HG03457 (cell line): ENCODE results near the gene PKNOX1.
"Not testable (repeated sequence)": the region's sequence is repeated elsewhere in the genome, so short reads cannot be mapped to it uniquely, and the experiment has no call there.

Source experiments
- ATAC-seq: cut with Tn5 transposase; IDR thresholded peaks from one replicate; pipeline ENCODE4 v1.9.1; 2021; ENCODE audit warnings: moderate number of reproducible peaks; ENCODE audit not compliant: unreplicated experiment

PKNOX1 gene

GRCh38 chr21:42983103-42983502, 8.7 kb downstream of the PKNOX1 start:
- no peak for ATAC-seq

GRCh38 chr21:42983869-42984268, 9.5 kb downstream of the PKNOX1 start:
- no peak for ATAC-seq

GRCh38 chr21:42986125-42986783, 11.9 kb downstream of the PKNOX1 start:
- ATAC-seq, result no peak

DNA sequence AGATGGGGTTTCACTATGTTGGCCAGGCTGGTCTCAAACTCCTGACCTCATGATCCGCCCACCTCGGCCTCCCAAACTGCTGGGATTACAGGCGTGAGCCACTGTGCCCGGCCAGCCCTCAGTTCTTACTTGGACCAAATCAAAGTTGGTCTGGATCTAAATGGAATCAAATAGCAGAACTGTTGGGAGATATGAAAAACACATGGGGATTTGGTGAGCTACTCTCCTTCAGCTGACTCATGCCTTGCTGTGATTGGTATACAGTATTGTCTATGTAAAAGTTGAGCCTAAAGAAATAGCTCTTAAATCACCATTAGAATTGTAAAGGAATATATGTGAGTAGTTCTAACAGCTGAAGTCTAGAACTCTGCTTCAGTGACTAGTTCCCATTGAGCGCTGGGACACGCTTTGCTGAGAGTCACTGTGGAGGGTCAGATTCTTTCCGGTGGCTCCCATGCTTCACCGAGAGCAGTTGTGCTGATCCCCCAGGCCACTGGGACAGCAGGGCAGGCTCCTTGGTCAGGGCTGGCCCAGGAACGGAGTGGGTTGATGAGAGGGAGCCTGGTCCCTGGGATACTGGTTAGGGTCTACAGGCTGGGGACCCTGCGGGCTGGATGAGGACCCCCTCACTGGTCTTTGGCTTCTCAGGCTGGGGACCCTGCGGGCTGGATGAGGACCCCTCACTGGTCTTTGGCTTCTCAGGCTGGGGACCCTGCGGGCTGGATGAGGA, 14.0 kb downstream of the PKNOX1 start:
- ATAC-seq, result no peak

GRCh38 chr21:42989370-42989769, 15.0 kb downstream of the PKNOX1 start:
- ATAC-seq, result not testable (repeated sequence)

- no peak for ATAC-seq
Measured at GRCh38 chr21:42989816-42990650, 15.7 kb downstream of the PKNOX1 start.

- no peak for ATAC-seq
Measured at GRCh38 chr21:42991992-42992740, 17.8 kb downstream of the PKNOX1 start.

DNA sequence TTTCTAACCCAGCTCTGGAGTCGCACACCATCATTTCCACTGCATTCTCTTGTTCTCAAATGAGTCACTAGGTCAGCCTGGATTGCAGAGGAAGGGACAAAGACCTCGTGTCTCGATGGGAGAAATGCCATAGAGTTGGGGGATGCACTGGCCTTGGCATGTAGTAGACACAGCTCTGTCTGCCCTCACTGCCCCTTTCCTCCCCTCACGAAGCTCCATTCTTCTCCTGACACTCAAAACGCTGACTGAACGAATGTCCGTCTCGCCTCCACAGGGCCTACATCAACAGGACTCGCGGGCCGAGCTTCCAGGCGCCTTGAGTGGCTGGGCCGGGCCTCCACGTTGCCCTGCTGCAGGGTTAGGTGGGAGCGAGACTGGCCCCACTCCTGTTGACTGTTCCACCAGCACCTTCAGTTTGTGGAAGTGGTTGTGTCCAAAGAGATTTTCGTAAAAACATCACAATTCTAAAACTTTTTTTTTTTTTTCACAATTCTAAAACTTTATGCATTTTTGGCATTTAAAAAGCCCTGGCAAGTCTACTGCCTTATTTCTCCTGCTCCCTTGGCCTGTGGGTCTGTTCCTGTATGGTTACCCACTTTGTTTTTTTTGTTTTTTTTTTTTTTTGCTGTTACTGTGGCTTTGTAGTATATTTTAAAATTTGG, 18.8 kb downstream of the PKNOX1 start:
- no peak for ATAC-seq

- no peak for ATAC-seq
Measured at GRCh38 chr21:42997053-42997452, 22.7 kb downstream of the PKNOX1 start.

DNA sequence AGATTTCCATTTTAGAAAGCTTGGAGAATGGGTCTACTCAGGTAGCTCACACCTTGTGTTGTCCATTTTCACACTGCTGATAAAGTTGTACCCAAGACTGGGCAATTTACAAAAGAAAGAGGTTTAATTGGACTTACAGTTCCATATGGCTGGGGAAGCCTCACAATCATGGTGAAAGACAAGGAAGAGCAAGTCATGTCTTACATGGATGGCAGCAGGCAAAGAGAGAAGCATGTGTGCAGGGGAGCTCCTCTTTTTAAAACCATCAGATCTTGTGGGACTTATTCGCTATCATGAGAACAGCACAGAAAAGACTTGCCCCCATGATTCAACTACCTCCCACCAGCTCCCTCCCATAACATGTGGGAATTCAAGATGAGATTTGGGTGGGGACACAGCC, 23.6 kb downstream of the PKNOX1 start:
- not testable (repeated sequence) for ATAC-seq

- ATAC-seq, result not testable (repeated sequence)
Measured at GRCh38 chr21:42999152-42999551, 24.8 kb downstream of the PKNOX1 start.

DNA sequence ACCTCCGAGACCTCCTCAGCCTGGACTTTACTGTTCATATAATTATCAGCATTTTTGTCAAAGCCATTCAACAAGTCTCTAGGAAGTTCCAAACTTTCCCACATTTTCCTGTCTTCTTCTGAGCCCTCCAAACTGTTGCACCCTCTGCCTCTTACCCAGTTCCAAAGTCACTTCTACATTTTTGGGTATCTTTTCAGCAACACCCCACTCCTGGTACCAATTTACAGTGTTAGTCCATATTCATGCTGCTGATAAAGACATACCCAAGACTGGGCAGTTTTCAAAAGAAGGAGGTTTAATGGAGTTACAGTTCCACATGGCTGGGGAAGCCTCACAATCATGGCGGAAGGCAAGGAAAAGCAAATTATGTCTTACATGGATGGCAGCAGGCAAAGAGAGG, 25.7 kb downstream of the PKNOX1 start:
- ATAC-seq, result not testable (repeated sequence)

DNA sequence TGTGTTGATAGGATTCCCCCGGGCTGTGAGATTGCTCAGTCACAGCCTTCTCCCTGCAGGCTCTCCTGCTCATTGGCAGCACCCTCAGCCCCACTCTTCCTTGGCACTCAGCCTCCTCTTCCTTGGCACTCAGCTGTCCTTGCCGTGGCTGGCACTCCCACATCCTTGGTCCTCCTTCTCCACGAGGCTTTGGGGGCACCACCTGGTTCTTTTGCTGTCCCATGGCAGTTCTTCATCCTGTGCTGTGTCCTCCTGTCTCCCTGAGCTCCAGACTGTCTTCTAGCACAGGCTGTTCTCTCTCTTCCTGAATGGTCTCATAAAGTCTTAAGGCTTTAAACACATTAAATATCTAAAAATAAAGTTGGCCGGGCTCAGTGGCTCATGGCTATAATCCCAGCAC, 27.0 kb downstream of the PKNOX1 start:
- no peak for ATAC-seq

DNA sequence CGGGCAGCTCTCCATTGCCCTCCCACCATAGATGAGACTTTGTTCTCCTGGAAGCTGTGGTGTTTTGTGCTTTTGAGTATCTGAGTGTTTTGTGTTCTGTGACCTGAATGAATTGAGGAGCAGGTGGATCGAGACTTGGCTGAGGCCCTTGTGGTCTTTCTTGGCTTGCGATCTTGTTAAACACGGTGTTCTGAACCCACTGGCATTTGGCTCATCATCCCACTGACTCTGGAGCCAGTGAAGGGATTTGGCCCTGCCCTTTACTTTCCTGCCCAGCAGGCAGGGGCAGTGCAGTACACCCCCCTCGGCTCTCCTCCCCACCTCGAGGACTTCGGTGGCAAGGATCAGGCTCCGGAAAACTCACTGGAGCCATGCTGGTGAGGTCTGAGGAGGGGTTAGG, 30.6 kb downstream of the PKNOX1 start:
- ATAC-seq, result no peak

GRCh38 chr21:43005635-43006034, 31.3 kb downstream of the PKNOX1 start:
- ATAC-seq, result no peak

DNA sequence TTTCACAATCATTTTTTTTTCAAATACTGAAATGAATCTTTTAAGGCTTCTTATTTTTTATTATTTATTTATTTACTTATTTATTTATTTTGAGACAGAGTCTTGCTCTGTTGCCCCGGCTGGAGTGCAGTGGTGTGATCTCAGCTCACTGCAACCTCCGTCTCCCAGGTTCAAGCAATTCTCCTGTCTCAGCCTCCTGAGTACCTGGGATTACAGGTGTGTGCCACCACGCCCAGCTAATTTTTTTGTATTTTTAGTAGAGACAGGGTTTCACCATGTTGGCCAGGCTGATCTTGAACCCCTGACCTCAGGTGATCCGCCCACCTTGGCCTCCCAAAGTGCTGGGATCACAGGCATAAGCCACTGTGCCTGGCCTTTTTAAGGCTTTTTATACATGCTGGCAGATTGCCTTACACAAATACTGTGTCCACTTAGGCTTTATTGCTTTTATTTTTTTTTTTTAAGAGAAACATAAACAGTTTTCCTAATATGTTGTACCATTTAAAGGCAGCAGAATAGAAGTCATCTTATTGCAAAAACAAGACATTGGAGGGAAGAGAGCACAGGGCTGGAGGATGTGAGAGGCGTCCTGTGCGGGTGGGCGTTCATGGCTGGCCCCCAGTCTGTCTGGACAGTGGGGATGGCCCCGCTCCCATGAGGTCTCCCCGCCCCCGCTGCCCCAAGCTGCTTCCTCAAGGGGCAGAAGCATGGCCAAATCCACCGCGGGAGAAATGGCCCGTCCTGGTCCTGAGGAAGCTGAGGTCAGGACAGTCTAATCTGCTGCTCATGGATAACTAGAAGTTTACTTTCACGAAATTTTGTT, 31.9 kb downstream of the PKNOX1 start:
- ATAC-seq, result not testable (repeated sequence)

DNA sequence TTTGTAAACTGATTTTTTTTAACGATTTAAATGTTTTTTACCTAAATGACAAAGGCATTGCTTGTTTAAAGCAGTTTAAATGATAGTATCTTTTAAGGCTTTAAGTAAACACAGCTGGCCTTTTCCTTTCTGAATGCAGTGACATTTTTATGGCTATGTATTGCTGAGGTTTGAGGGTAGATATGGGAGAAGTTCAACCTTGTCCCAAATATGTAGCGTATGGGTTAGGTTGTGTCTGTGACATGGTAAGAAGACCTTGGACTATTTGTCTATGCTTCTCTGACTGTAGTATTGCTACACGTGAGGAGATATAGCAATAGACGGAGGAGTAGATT, 32.5 kb downstream of the PKNOX1 start:
- ATAC-seq, result no peak

- no peak for ATAC-seq
Measured at GRCh38 chr21:43012596-43012995, 38.2 kb downstream of the PKNOX1 start.

GRCh38 chr21:43015906-43016540, 41.7 kb downstream of the PKNOX1 start:
- no peak for ATAC-seq
